ENCODE results near the gene GRID1.

Gene GRID1

DNA sequence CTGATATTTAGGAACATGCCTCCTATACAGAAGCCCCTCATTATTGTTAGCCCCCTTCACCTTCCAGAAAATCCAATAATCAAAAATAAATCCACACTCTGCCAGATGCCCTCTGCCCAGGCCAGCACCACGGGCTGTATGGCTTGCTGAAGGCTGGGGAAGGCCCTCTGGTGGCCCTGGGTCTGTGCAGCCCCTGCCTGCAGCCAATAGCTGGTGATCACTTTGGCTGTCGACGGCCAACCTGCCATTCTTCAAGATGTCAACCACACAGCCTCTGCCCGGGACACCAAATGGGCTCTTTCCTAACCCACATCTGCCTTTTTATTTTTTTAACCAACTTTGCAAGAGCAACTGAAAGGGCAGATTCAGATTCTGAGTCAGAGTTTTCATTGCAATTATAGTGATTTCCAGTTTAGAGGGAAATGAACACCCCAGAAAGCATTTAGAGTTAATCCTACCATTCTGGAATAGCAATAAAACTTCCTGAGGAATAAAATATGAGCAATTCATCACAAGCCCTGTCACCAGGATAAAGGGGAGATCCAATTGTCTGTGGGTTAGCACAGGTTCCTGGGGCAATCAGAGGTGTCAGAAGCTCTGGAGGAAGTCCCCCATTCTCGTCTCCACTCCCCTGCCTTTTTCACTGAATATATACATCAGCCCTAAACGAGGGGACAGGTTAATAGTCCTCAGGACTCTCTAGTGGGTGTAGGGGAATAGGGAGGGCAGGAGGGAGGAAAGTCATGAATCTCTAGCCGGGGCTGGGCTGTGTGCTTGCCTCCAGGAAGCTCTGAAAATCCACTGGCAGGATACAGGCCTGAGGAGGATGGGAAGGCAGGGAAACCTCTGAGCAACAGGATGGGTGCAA is 211.3 kb downstream of the GRID1 start:
- H3K27me3 Mint-ChIP-seq (ENCODE audit: low read depth), result no peaks in the 10 kb centered on the region
- H3K4me3 Mint-ChIP-seq, result no peak overlapping the region
- no peaks in the 10 kb centered on the region for H3K4me1 Mint-ChIP-seq (ENCODE audit: low read depth)
- no peak overlapping the region for H3K27ac Mint-ChIP-seq
- no peaks in the 10 kb centered on the region for H3K36me3 Mint-ChIP-seq (ENCODE audit: low read depth)
- no peaks in the 10 kb centered on the region for H3K9me3 Mint-ChIP-seq

DNA sequence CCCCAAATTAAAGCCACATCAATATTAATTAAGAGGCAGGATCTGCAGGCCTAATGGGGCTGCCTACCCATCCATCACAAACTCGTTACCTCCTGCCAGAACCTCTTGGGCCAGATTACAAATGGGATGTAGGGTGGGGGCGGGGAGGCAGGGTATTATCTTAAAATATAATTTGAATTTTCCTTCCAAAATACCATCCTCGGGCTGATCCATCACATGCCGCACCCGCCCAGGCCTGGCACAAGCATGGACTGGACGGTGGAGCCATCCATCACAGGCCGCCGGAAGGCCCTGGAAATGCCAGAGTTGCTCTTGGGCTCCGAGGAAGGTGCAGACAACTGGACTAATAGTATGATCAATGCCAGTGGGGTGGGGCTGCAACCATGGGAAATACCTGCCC is 212.8 kb downstream of the GRID1 start:
- Mint-ChIP-seq H3K4me3 (no peak overlapping the region), H3K27ac (no peak overlapping the region), H3K9me3 (no peaks in the 10 kb centered on the region), H3K27me3 (ENCODE audit: low read depth) (no peaks in the 10 kb centered on the region), H3K4me1 (ENCODE audit: low read depth) (no peaks in the 10 kb centered on the region), H3K36me3 (ENCODE audit: low read depth) (no peaks in the 10 kb centered on the region)

DNA sequence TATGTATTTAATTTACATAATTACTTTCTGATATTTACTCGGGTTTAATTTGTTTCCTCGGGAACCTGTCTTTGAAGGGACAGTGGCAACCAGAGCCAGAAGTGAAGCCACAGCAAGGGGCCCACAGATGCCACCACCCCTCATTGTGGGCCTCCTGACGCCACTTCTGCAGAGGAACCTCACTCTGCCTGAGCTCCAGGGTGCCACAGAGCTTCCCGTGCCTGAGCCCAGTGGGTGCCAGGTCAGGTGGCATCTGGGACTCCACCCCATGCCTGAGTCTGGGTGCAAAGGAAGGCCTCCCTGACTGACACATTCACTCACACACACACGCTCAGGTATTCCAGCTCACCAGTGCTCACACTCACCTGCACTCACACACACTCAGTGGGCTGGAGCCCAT is 213.7 kb downstream of the GRID1 start:
- H3K36me3 Mint-ChIP-seq (ENCODE audit: low read depth), result no peaks in the 10 kb centered on the region

DNA sequence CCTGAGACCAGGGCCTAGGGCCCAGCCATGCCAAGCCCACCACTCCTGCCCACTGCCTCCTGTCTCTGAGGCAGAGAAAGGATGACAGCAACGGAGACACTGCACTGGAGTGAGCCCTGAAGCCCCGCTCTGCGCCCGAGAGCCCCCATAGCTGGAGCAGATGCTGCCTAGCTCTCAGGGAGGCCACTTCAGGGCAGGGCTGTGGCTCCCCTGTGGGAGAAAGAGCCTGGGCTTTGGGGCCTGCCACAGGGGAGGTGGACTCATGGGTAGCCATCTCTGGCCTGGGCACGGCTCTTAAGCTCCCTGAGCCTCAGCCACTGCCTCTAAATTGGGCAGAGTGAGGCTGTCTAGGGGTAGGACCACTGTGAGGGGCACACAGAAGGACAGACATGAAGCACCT is 214.2 kb downstream of the GRID1 start:
- Mint-ChIP-seq H3K9me3 (no peaks in the 10 kb centered on the region), H3K4me3 (no peak overlapping the region), H3K36me3 (ENCODE audit: low read depth) (no peaks in the 10 kb centered on the region), H3K4me1 (ENCODE audit: low read depth) (no peaks in the 10 kb centered on the region), H3K27me3 (ENCODE audit: low read depth) (no peaks in the 10 kb centered on the region), H3K27ac (no peak overlapping the region)

More for the DNA sequence above, 213.7 kb downstream of the GRID1 start:
- Mint-ChIP-seq H3K9me3 (no peaks in the 10 kb centered on the region), H3K4me1 (ENCODE audit: low read depth) (no peaks in the 10 kb centered on the region), H3K27me3 (ENCODE audit: low read depth) (no peaks in the 10 kb centered on the region), H3K27ac (no peak overlapping the region), H3K4me3 (no peak overlapping the region)

DNA sequence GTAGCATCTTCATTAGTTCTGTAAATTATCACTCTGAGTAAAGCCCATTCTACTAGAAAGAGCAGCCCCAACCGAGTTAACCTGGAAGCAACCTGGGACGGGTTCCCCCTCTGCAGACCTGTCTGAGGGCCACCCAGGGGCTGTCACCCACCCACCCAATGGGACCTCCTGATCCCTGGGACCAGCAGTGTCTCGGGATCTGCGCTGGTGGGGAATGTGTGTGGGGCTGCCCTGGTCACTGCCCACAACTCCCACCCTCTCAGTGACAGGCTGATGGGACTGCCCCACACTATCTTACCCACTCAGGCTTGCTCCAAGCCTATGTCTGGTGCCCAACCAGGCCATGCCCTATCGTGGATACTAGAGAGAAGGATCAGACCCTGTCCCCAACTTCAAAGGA is 215.0 kb downstream of the GRID1 start:
- Mint-ChIP-seq H3K4me3 (no peak overlapping the region), H3K27me3 (ENCODE audit: low read depth) (no peaks in the 10 kb centered on the region), H3K27ac (no peak overlapping the region)

DNA sequence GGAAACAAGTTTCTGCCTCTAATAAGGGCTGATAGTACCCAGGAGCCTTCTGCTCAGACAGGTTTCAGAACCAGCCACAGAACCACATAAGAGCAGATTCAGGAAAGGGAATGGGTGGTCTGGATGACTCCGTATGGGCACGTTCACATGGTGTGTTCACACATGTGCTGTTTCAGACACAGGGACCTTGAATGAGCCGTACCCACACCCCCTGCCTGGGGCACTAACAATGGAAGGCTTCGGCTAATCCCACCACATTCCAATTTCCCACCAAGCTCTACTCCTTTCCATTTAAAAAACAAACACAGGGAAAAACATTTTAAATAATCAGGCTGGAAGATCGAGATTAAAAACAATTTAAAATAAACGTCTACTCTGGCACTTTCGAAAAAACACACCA is 217.3 kb downstream of the GRID1 start:
- H3K4me1 Mint-ChIP-seq (ENCODE audit: low read depth), result no peaks in the 10 kb centered on the region
- H3K36me3 Mint-ChIP-seq (ENCODE audit: low read depth), result no peaks in the 10 kb centered on the region
- H3K27me3 Mint-ChIP-seq (ENCODE audit: low read depth), result no peaks in the 10 kb centered on the region
- no peaks in the 10 kb centered on the region for H3K9me3 Mint-ChIP-seq
- H3K27ac Mint-ChIP-seq, result no peak overlapping the region
- H3K4me3 Mint-ChIP-seq, result no peak overlapping the region

More for the DNA sequence above, 215.0 kb downstream of the GRID1 start:
- Mint-ChIP-seq H3K4me1 (ENCODE audit: low read depth) (no peaks in the 10 kb centered on the region), H3K36me3 (ENCODE audit: low read depth) (no peaks in the 10 kb centered on the region), H3K9me3 (no peaks in the 10 kb centered on the region)

DNA sequence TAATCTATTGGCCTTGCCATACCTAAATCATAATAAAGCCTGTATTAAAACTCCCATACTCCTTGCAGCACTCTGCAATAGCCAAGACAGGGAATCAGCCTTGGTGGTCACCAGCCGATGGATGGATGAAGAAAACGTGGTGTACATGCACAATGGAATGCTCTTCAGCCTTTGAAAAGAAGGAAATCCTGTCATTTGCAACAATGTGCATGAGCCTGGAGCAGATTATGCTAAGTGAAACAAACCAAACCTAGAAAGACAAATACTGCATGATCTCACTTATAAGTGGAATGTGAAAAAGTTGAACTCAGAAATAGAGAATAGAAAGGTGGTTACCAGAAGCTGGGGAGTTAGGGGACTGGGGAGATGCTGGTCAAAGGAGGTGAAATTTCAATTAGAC is 218.5 kb downstream of the GRID1 start:
- no peaks in the 10 kb centered on the region for H3K9me3 Mint-ChIP-seq
- H3K27me3 Mint-ChIP-seq (ENCODE audit: low read depth), result no peaks in the 10 kb centered on the region
- H3K4me3 Mint-ChIP-seq, result no peak overlapping the region

DNA sequence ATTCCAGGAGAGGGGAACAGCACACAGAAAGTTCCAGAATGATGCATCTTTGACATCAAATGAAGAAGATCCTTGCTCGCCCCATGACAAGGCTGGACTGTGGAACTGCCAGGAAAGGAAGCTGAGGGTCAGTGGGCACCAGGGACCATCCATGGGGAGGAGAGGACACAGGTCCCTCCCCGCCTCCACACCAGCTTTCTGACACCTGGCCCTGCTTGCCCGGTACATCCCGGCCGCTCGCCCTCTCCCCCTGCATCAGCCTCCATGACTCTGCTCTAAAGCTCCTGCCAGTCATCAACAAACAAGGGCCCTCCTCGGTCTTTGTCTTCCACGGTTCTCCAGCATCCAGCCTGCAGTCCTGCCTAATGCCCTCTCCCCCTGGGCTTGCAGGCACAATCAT is 222.3 kb downstream of the GRID1 start:
- H3K9me3 Mint-ChIP-seq, result no peaks in the 10 kb centered on the region
- H3K4me1 Mint-ChIP-seq (ENCODE audit: low read depth), result no peaks in the 10 kb centered on the region
- H3K27me3 Mint-ChIP-seq (ENCODE audit: low read depth), result no peaks in the 10 kb centered on the region
- H3K27ac Mint-ChIP-seq, result no peak overlapping the region
- no peaks in the 10 kb centered on the region for H3K36me3 Mint-ChIP-seq (ENCODE audit: low read depth)
- no peak overlapping the region for H3K4me3 Mint-ChIP-seq

More for the DNA sequence above, 218.5 kb downstream of the GRID1 start:
- no peaks in the 10 kb centered on the region for H3K36me3 Mint-ChIP-seq (ENCODE audit: low read depth)
- no peaks in the 10 kb centered on the region for H3K4me1 Mint-ChIP-seq (ENCODE audit: low read depth)
- no peak overlapping the region for H3K27ac Mint-ChIP-seq

DNA sequence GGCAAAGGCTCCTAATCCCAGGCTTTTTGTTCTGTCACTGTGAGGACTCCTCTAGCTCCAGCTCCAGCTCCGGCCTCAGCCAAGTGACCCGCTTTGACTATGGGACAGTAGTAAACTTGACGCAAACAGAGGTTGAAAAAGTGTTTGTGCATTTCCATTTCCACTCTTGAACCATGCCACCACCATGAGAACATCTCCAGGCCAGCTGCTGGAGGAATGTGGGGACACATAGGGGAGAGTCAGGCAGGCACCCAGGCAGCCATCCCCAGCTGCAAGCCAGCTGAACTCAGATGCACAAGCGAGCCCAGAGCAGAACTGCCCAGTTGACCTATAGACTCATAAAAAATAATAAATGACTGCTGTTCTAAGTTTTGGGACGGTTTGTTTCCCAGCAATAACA is 224.7 kb downstream of the GRID1 start:
- Mint-ChIP-seq H3K27ac (no peak overlapping the region), H3K9me3 (no peaks in the 10 kb centered on the region), H3K4me1 (ENCODE audit: low read depth) (no peaks in the 10 kb centered on the region), H3K4me3 (no peak overlapping the region), H3K36me3 (ENCODE audit: low read depth) (no peaks in the 10 kb centered on the region), H3K27me3 (ENCODE audit: low read depth) (no peaks in the 10 kb centered on the region)

DNA sequence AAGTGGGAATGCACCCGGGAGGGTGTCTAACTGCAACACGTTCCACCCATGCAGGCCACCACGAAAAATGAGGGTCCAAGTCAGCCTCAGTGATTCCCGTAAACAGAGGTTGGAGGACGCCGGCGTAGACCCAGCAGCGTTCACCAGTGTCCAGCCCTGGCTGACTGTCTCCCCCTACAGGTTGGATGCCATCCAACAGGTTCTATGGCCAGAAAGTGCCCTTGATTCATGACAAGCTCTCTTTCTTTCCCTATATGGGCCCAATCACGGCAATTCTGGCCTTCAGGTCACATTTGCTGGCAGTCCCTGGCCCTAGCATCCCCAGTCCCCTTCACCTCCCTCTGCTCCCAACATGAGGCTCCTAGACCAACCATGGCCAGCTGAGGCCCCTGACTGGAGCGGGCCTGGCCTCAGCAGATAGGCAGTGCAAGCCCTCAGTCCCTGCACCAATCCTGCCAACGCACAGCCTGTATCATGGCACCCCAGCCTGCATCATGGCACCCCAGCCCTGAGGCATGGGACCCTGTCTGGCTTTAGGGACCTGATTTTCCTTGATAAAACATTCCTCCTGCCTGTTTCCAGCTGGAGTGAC is 227.4 kb downstream of the GRID1 start:
- Mint-ChIP-seq H3K27me3 (ENCODE audit: low read depth) (no peaks in the 10 kb centered on the region), H3K36me3 (ENCODE audit: low read depth) (no peaks in the 10 kb centered on the region), H3K27ac (no peak overlapping the region), H3K4me3 (no peak overlapping the region), H3K4me1 (ENCODE audit: low read depth) (no peaks in the 10 kb centered on the region), H3K9me3 (no peaks in the 10 kb centered on the region)

DNA sequence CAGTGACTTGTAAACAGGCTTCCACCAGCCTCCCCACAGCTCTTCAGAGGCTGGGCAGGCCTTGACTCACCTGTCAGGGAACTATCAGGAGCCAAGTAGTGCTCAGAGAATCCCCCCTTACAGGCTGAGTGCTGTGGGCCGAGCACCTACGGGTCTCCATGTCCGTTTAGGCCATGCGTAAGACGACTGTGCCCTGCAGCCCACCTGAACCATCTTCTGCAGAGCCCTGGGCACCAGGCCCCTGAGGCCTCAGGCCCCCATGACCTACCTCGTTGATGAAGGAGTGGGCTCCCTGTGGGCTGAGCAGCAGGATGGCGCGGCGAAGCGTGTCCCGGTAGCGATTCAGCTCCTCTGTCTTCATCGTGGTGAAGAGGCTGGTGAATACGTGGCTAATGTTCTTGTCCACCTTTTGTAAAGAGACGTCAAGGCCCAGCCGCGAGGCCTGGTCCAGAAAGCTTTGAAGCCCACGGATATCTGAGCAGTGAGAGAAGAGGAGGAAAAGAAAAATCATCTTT is 228.0 kb downstream of the GRID1 start:
- Mint-ChIP-seq H3K4me3 (no peak overlapping the region), H3K27me3 (ENCODE audit: low read depth) (no peaks in the 10 kb centered on the region), H3K36me3 (ENCODE audit: low read depth) (no peaks in the 10 kb centered on the region), H3K9me3 (no peaks in the 10 kb centered on the region), H3K4me1 (ENCODE audit: low read depth) (no peaks in the 10 kb centered on the region), H3K27ac (no peak overlapping the region)

DNA sequence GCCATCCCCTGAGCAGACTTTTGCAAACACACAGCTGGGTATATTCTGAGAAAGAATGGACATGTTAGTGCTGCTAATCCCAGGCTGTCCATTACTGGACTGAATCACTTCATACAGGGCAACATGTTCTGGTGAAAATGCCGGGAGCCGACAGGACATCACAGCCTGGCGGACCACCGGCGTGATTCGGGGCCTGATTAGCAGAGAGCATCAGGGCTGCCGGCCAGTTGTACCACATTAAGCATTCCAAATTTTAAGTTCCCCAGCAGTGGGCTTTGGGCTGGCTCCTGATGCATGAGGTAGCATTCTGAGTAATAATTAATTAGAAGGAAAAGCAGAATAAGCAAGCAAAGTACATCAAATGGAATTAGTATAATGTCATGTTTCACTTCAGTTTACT is 229.0 kb downstream of the GRID1 start:
- H3K36me3 Mint-ChIP-seq (ENCODE audit: low read depth), result no peaks in the 10 kb centered on the region
- H3K27me3 Mint-ChIP-seq (ENCODE audit: low read depth), result no peaks in the 10 kb centered on the region
- no peak overlapping the region for H3K4me3 Mint-ChIP-seq
- H3K9me3 Mint-ChIP-seq, result no peaks in the 10 kb centered on the region
- no peak overlapping the region for H3K27ac Mint-ChIP-seq
- no peaks in the 10 kb centered on the region for H3K4me1 Mint-ChIP-seq (ENCODE audit: low read depth)

DNA sequence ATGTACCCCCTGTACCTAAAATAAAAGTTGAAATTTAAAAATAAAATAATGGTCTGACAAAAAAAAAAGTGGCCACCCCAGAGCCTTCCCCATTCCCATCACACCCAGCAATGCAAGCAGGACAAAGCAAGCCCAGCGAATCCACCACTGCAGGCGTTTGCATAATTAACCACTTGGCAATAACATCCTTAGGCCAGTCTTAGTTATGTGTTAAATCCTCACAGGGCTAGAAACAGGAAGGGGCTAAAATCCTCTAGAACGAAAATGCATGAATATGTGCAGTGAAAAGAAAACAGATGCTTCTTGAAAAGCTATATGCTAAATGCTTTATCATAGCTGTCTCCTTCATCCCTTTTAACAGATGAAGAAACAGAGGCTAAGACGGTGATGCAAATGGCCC is 229.7 kb downstream of the GRID1 start:
- H3K27ac Mint-ChIP-seq, result no peak overlapping the region
- H3K27me3 Mint-ChIP-seq (ENCODE audit: low read depth), result no peaks in the 10 kb centered on the region
- no peak overlapping the region for H3K4me3 Mint-ChIP-seq
- H3K9me3 Mint-ChIP-seq, result no peaks in the 10 kb centered on the region
- H3K4me1 Mint-ChIP-seq (ENCODE audit: low read depth), result no peaks in the 10 kb centered on the region
- no peaks in the 10 kb centered on the region for H3K36me3 Mint-ChIP-seq (ENCODE audit: low read depth)

DNA sequence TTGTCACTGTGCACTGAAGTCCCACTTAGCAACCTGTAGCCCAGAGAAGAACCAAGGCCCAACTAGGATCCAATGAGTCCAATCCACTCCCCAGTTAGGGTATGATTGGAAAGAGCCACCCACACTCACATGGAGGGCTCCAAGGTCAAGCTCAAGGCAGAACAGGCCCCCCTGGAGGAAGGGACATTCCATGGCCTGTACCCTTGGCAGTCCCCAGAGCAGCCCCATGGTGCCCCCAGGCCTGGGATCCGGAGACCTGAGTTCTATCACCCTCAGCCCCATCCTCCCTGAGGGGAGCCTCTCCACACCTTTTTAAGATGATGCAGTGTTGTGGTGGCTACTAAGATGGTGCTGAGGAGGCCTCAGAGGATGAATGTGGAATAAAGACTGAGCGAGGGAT is 231.4 kb downstream of the GRID1 start:
- Mint-ChIP-seq H3K36me3 (ENCODE audit: low read depth) (no peaks in the 10 kb centered on the region), H3K4me3 (no peak overlapping the region), H3K9me3 (no peaks in the 10 kb centered on the region), H3K27ac (no peak overlapping the region), H3K4me1 (ENCODE audit: low read depth) (no peaks in the 10 kb centered on the region), H3K27me3 (ENCODE audit: low read depth) (no peaks in the 10 kb centered on the region)

DNA sequence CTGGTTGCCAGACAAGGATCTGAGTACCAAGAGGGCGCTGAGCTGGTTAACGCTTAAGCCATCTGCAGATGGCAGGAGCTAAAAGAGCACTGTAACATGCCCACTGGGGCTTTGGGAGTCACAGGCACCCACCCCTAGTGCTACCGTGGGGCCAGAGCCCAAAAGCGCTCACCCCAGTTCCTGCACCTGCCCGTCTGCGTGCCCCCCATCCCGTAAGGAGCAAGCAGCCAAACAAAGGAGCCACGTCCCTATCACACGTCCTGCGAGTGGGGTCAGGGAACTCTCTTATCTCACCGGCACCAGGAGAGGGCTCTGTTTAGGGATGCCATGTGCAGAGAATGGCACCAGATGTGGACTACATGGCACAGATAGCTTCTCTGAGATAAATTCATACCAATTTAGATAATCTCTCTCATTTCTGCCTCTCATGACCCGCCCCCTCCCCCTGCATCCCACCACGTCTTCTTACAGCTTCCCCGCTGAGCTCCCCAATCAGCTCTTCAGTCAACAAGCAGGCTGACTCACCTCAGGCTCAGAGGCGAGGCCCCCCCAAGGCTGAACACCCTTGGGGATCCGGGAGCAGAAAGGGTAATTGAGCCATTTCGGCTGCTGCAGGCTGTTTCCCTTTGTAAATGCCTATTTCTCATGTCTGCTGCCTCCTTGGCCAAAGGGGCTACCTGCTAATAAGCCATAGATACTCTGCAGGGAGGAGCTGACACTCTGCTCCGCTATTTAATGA is 235.7 kb downstream of the GRID1 start:
- no peaks in the 10 kb centered on the region for H3K9me3 Mint-ChIP-seq
- peaks cover 4% of the 10 kb centered on the region for H3K27me3 Mint-ChIP-seq (ENCODE audit: low read depth)
- no peak overlapping the region for H3K27ac Mint-ChIP-seq
- no peaks in the 10 kb centered on the region for H3K36me3 Mint-ChIP-seq (ENCODE audit: low read depth)
- no peaks in the 10 kb centered on the region for H3K4me1 Mint-ChIP-seq (ENCODE audit: low read depth)
- no peak overlapping the region for H3K4me3 Mint-ChIP-seq
